ENCODE data around the gene MTF1.
A peak's percentile ranks its signal among the peaks of the same experiment; 100 is the strongest.

MTF1 gene

DNA sequence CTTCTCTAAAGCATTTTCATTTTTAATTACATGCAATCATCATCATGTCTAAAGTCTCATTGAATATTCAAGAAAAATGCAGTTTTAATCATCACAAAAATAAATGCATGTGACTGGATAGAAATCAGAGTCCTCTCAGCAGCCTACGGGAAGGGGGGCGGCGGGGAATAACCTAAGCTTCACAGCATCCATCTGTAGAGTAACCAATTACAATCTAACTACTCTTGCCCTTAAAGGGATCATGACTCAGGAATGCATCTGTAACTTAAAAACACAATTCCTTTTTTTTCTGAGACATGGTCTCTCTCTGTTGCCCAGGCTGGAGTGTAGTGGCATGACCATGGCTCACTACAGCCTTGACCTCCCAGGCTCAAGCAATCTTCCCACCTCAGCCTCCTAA lies 22.6 kb downstream of the MTF1 start:
- DNase-seq (ENCODE audit: insufficient read length, low spot score) (no peak), FAIRE-seq (no peak)

DNA sequence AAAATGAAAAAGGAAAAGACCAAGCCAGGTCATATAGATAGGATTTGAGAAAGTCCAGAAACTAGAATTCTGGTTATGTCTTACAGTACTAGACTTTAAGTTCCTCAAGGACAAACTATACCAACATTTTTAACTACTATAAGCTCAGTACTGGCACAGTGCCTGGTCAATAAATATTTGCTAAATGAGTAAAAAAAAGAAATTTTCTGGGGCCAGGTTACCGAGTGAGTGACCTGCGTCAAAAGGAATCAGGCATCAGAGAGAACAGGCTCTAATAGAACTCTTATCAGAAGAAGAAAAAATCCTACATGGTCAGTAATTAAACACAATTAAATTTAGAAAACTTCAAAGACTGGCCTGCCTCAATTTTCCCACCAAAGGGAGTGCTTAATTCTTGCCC lies 27.6 kb downstream of the MTF1 start:
- no peak for FAIRE-seq
- no peak for DNase-seq (ENCODE audit: insufficient read length, low spot score)

DNA sequence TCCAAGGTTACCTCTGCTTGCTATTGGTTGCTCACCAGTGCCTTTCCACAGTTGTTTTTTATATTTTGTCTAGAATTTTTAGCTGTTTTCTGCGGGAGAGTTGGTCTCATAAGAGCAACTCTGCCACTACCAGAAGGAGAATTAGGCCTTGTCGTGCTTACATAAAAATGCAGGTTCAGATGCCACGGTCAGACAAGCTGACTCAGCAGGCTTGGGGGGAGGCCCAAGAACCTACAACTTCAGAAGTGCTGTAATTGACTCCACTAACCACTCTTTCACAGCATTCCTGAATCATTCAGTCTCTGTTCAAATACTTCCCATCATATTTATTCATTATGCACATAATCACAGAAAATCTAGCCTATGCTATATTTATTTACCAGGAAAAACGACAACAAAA lies 28.3 kb downstream of the MTF1 start:
- FAIRE-seq (no peak), DNase-seq (ENCODE audit: insufficient read length, low spot score) (no peak)

DNA sequence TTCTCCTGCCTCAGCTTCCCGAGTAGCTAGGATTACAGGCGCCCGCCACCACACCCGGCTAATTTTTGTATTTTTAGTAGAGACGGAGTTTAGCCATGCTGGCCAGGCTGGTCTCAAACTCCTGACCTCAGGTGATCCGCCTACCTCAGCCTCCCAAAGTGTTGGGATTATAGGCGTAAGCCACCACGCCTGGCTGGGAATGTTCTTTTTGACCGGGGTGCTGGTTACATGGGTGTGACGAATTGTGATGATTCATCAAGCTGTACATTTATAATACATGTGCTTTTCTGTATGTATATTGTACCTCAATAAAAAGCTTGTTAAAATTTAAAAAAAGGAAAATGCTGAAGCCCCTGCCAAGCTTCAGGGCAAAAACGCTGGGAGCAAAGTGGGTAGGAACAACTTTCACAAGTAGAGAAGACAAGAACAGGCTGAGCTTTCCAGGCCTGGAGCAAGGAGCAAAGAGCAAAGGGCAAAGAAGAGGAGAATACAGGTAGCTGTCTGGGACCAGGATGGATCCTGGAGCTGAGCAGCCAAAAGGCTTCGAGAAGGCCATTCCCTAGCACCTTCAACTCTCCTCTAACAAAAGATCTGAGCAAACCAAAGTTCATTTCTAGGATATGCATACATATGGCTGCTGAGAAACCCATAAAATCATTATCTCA lies 30.9 kb downstream of the MTF1 start:
- DNase-seq (ENCODE audit: insufficient read length, low spot score) (no peak), FAIRE-seq (no peak)

DNA sequence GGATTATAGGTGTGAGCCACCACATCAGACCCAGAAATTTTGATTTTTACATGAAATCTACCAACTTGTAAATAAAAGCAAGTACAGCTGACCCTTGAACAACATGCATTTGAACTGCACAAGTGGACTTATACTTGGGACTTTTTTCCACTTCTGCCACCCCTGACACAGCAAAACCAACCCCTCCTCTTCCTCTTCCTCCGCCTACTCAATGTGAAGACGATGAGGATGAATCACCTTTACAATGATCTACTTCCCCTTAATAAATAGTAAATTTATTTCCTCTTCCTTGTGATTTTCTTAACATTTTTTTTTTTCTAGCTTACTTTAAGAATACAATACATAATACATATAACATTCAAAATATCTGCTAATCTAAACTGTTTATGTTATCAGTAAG lies 33.9 kb downstream of the MTF1 start:
- no peak for DNase-seq (ENCODE audit: insufficient read length, low spot score)
- no peak for FAIRE-seq

DNA sequence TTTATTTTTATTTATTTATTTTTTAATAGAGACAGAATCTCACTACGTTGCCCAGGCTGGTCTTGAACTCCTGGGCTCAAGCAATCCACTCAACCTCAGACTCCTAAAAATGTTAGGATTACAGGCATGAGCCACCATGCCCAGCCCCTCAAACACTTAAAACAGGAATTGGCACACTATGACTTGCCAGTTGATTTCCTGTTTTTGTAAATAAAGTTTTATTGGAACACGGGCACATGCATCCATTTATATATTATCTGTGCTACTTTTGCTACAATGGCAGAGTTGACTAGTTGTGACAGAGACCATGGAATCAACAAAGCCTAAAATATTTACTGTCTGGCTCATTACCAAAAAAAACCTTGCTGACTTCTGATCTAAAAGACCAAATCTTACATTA lies 35.4 kb downstream of the MTF1 start:
- FAIRE-seq (no peak), DNase-seq (ENCODE audit: insufficient read length, low spot score) (no peak)

DNA sequence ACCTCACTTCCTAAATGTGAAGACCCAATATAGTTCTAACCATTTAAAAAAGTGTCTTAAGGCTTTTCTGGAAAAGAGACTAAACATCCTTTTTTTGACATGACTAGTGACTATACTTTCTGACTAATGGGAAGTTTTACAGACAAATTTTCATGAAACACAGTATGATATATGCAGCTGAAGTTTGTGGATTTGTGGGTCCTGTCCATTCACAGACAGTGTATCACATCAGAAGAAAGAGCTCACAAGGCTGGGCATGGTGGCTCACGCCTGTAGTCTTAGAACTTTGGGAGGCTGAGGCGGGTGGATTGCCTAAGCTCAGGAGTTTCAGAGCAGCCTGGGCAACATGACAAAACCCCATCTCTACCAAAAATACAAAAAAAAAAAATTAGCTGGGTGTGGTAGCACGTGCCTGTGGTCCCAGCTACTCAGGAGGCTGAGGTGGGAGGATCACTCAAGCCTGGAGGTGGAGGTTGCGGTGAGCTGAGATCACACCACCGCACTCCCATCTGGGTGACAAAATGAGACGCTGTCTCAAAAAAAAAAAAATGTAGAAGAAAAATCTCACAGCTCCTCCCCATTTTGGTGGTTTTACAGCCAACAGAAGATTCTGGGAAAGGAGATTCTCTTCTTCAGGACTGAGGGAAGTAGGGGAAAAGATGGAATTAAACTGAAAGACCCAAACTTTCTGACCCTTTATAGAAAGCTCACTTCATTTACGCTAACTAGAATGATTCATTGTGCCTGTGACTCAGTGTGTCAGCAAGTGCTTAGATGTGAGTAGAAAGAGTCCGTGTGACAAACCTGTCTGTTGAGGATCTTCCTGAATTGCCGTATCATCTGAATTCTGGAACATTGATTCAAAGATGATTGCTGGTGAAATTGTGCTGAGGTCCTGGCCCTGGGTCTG lies 36.2 kb downstream of the MTF1 start:
- FAIRE-seq = no peak
- no peak for DNase-seq (ENCODE audit: insufficient read length, low spot score)

DNA sequence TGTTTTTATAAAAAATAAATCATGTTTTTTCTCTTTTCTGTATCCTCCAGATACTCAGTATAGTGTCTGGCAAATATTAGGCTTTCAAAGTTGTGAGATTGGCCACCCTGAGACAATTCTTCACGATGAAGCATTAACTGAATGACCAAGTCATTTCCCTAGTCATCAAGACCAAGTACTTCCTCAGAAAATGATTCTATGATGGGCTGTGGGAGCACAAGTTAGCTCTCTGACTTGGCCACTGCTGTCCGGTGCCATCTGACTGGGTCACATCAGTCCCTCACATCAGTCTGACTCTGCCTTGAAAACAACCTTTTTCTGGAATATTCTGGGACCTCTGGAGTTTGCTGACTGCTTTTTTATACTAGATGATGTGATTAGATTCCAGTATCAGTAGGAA lies 37.9 kb downstream of the MTF1 start:
- DNase-seq (ENCODE audit: insufficient read length, low spot score) = no peak
- FAIRE-seq = no peak

DNA sequence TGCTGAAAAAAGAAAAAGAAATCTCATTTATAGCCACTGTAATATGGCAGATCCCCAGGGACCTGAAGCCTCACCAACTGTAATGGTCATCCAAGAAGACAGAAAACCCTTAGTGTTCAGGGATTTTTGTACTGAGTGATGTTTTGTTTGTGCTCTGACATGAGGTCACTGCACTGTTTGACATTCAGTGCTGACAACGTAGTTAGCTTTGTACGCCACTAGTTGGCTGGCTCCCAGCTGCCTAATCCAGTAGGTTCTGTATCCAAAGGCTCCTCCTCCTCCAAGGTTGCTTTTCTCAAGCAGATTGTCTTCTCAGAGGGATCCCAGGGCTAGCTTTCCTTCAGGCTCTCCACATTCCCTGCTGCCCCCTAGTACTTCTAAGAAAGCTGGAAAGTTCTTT lies 41.9 kb downstream of the MTF1 start:
- FAIRE-seq = no peak
- no peak for DNase-seq (ENCODE audit: insufficient read length, low spot score)

DNA sequence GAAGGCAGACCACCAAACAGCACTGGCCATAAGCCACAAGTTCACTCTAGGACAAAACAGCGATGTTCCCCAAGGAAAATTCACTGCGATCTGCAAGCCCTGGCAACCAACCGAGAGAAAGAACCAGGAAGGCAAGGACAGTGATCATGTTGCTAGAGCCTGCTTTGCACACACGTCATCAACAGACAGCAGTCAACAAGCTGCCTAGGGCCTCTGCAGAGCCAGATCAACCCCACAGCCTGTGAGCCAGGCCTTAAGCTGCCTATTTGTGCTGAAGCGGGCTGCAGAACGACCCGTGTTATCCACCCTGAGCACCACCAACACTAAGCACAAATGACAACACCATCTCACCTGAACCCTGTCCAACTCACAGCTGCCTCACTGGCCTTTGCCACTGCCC lies 45.1 kb downstream of the MTF1 start:
- no peak for DNase-seq (ENCODE audit: insufficient read length, low spot score)
- FAIRE-seq = no peak

DNA sequence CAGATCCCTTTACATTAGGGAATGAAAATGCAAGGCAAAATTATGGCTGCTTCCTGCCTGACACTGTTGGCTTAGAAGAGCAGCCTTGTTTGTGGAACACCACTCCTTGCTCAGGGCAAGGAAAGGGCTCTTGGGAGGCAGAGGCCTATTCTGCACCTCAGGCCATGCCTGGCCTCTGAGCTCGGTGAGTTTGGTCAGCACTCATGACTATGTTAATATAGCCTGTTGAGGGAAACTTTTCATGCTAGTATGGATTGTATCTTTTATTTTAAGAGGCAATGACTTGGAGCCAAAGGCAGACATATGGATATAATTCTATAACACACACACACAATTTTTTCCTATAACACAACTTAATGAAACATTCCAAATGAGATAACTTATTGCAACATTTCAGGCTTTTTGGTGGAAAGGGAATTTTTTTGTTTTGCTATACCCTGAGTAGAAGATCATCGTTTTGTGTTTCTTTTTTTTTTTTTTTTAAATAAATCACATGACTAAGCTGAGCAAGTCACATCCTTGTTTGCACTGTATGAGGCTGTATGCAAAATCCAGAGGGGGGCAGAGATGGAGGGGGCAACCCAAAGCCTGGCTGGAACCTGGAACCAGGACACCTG lies 45.8 kb downstream of the MTF1 start:
- DNase-seq (ENCODE audit: insufficient read length, low spot score) (no peak), FAIRE-seq (no peak)

DNA sequence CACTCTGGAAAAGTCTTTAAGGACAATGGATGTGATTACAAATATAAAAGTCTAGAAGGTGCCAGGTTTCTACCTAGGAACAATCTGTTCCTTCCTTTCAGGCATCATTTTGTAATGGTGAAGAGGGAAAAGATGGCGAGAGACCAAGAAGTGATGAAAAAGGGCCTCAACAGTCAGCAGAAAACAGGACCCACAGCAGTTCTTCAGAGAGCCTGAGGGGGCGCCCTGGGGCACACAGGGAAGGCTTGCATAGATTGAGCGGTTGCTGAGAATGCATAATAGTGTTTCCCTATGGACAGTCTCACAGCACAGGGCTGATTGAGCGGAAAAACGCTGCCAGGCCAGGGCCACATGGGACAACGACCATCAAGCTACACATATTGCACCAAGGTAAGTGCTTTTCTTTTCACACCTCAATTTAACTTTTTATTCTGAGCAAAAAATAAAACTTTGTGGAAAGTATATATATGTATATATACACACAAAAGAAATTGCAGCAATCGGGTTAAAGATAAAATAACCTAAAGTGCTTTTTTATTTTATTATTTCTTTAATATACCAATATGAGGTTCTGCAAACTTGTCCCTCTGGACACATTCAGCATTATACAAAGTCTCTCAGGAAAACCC lies 48.3 kb downstream of the MTF1 start:
- DNase-seq (ENCODE audit: insufficient read length, low spot score) (peak; percentile 53), FAIRE-seq (no peak)

DNA sequence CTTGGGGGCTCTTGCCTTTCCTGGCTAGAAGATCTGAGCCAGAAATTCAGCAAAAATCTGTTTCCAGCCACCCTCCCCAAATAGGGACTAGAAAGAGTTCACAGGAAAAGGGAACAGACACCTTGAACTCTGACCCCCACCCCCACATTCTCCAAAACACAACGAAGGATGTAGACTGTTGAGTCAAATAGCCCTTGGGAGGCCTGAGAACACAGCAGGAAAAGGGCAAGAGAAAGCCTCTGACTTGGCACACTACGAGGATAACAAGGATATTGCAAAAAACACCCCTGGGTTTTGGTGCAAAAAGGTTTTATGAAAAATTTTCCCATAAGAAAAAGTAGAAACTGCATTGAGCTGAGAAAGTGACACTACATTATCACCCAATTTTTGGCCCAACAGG lies 49.5 kb downstream of the MTF1 start:
- FAIRE-seq (no peak), DNase-seq (ENCODE audit: insufficient read length, low spot score) (no peak)

DNA sequence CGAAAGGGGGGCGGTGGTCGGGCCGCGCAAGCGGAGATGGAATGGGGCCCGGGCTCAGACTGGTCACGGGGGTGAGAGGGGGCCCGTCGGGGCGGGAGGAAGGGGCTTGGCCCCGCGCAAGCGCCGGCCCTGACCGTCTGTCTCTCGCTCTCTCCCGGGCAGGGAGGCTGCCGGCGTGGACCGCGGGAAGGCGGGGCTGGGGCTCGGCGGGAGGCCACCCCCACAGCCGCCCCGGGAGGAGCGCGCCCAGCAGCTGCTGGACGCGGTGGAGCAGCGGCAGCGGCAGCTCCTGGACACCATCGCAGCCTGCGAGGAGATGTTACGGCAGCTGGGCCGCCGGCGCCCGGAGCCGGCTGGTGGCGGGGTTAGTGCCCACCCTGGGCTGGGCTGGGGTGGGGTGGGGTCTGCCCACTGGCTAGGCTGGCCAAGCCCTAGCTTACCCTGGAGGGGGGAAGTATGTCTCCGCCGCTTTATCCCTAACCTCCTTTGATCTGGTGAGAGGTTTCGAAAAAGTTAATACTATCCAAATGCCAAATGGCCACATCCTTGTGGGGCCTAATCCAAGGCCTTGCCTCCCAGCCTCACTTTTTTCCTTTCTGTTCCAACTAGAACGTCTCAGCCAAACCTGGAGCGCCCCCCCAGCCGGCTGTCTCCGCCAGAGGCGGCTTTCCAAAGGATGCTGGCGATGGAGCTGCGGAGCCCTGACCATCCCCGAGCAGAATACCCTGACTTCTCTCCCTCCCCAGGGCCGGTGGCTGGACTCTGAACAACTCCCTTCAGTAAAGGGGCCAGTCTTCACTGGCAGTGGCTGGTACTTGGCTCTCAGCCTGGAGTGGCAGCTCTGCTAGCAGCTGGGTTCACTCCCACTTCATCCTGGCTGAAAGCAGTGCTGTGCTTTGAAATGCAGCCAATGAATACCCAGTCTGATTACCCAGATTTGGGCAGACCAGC lies 50.7 kb downstream of the MTF1 start:
- DNase-seq (ENCODE audit: insufficient read length, low spot score) (peak; percentile 63), FAIRE-seq (no peak)

DNA sequence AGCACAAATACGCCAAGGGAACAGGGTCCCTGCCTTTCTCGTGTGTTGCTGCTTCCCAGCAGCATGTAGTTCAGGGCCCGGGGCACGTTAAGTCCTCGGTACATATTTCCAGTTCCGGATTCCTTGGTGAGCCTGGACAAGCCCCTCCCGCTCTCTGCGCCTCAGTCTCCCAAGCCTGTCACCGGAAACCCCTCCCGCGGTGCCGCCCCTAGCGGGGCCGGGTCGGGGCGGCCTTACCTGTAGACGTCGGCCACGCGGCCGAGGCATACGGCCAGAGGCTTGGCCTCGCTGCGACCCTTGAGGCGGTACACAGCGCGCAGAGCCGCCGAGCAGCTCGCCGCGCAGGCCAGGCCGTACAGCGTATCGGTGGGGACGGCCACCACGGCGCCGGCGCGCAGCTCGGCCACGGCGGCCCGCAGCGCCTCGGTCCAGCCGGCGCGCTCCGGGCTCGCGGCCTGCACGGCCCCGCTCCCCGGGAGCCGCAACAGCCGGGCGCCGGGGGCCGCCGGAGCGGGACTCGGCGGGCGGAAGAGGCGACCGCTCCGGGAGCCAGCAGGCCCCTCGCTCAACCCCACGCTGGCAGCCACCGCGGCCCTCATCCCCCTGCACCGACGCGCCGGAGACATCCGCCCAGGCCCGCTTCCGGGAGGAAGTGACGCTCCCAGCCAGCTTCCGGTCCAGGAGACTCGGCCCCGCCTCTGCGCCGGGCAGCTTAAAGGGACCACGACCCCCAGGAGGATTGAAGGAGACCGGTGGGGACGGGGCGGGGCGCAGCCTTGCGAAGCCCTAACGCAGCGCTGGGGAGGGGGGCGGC lies 51.6 kb downstream of the MTF1 start, which contains the start of the genes C1orf122 and YRDC:
C1orf122 (plus strand) TSS at position 236 of the 814 bp plus-strand sequence. CDS start 615 bp downstream, outside the sequence.
YRDC (minus strand) TSS at position 654 of the 814 bp plus-strand sequence; CDS start at position 626, 28 bp downstream.
- peak; percentile 95 for DNase-seq (ENCODE audit: insufficient read length, low spot score)
- peak; percentile 49 for FAIRE-seq

DNA sequence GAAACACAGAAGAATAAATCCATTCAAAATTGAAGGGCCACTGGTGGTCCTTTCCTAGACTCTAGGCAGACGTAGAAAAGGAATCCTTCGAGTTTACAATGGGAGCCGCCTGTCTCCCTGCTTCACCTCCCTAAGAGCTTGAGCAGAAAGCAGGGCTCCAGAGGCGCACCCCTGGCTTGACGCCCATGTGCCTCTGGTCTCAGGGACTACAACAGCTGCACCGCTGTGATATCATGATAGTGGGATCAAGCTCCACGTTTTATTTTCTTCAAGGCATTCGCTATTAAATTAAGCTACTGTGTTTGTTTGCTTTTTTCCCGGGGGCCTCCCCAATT lies 52.2 kb downstream of the MTF1 start:
- DNase-seq (ENCODE audit: insufficient read length, low spot score) (no peak), FAIRE-seq (no peak)

DNA sequence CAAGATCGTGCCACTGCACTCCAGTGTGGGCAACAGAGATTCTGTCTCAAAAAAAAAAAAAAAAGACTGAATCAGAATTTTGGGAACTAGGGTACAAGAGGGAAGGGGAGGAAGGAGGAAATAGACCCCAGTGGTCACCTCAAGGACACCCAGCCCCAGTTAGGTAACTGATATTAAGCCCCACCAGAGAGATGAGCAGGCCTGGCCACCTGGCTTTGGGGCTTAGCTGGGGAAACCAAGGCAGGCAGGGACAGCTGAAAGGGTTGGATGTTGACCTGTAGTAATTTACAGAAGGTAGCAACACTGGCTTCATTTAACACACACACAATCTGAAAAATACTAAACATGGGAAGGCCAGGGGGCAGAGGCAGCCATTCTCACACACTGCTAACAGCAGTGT lies 57.0 kb downstream of the MTF1 start:
- no peak for FAIRE-seq

DNA sequence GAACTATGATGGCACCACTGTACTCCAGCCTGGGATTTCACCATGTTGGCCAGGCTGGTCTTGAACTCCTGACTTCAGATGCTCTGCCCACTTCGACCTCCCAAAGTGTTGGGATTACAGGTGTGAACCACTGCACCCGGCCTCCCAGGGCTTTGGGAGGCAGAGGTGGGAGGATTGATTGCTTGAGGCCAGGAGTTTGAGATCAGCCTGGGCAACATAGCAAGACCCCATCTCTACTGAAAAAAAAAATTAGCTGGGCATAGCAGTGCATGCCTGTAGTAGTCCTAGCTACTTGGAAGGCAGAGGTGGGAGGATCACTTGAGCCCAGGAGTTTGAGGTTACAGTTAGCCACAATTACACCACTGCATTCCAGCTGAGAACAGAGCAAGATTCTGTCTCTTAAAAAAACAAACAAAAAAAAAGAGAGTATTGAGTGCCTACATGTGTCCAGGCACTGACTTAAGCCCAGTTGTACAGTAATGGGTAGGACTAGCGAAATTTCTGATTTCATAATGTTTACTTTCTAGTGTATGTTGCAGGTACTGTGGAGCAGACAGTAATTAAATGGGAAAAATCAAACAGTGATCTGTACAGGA lies 61.5 kb downstream of the MTF1 start:
- FAIRE-seq (no peak), DNase-seq (ENCODE audit: insufficient read length, low spot score) (no peak)

More for the DNA sequence above, 57.0 kb downstream of the MTF1 start:
- no peak for DNase-seq (ENCODE audit: insufficient read length, low spot score)
